Occipital lobe (tissue), 2 donors: Measurements from ENCODE around the gene MYO18A. TPM values are rescaled to one million over a fixed set of nuclear protein-coding genes. Genes with fewer than 3 reads are reported as not detected.
"Not testable (repeated sequence)": the region's sequence is repeated elsewhere in the genome, so short reads cannot be mapped to it uniquely, and the experiment has no call there.

Source experiments
- DNase-seq: peaks from one replicate; lab custom pipeline; 2025; lab: John Stamatoyannopoulos, UW
- total RNA-seq: library from RNA; depleted of rRNA; stranded (reverse); fragments of >200 nt; gene quantifications from one replicate; pipeline ENCODE4 v1.2.3, GENCODE V29; 2014

Gene MYO18A
- total RNA-seq, 1 donor from 2014 or later, result 68.5 TPM

DNA sequence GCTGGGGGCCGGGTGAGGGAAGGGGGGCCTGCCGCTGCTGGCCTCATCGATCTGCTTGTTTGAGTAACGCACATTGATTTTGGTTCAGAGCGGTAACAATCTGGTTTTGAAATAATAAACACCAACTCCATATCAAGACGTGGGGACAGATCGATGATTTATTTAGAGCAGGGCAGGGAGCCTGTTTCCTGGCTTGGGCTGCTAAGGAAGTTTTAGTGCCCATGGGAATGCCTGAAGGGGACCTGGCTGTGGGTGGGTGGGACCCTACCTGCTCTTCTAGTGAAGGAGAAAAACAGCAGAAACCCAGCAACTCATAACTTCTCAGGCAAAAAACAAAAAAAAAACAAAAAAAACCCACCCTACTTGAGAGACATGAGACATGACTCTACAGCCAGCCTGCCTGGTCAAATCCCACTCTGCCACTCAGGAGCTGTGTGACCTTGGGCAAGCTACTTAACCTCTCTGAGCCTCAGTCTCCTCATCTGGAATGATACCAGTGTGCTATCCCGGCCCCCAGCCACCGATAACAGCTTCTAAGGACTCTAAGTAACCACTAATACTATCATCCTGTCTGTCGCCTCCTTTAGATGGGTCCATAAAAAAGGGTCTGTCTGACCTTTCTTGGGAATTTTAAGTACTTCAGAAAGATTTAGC is 71.2 kb downstream of the MYO18A start:
- DNase-seq, result no peak

DNA sequence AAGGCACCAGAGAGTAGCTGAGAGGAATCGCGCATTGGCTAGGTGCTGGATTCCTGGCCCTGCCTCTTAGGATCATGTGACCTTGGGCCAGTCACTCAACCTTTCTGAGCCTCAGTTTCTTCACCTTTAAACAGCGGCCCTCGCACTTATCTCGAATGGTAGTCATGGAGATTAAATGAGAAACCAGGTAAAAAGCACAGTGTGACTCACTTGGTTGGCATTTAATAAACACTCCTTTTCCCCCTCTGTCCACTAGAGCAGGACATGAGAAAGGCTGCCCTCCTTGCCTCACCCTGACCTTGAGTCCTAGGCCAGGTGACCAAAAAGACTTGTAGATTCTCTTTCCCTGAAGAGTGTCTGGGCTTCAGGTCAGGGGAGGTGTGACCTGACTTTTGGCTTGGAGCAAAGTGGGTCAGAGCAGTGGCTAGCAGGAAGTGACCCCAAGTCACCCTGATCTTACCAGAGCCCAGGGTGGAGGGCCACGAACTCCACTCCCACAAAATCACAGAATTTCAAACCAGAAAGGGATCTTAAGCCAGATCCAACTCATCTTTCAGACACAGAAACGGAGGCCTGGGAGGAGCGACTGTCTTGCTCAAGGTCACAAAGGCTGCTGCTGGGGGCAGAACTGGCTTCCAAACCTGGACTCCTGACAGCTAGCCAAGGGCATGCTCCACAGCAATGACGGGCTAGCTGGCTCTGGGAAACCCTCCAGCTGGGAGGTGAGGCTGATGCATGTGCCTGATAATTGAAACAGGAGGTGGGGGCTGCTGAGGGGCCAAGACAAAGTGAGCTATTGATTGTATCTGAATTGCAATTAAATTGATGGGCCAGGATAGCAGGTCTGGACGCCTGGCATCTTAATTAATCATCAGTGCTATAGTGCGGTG is 72.0 kb downstream of the MYO18A start:
- no peak for DNase-seq

DNA sequence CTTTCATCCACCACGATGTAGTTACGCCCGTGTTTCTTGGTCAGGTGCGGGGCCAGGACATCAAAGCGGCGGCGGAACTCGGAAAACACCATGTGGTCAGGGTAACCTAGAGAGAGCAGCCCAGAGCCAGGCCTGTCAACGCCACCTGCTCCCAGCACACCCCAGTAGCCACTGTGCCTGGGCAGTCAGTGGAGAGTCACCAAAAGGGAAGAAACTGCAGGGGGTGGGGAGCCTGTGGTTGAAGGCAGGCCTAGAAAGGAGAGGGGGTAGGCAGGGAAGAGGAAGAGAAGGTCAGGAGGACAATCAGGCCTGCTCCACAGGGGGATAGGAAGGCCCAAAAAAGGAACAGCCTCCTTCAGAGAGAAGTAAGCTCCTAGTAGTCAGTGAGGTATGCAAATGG is 73.1 kb downstream of the MYO18A start:
- DNase-seq, result no peak

DNA sequence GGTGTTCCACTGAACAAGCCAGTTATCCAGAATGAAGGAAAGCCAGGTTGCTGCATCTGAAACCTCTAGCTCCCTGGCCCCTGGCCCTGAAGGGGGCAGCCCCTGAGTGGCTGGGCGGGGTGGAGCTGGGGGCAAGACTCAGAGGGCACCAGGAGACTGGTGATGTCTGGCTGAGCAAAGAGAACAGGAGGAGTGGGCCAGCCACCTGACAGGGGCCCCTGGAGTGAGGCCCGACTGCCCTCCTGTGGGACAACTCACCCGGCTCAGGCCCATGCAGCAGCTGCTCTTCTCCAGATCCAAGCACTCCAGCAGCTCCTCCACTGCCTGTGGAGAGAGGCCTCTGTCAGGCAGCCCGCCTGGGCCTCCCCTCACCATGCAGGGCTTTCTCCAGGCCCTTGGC is 76.9 kb downstream of the MYO18A start:
- no peak for DNase-seq

DNA sequence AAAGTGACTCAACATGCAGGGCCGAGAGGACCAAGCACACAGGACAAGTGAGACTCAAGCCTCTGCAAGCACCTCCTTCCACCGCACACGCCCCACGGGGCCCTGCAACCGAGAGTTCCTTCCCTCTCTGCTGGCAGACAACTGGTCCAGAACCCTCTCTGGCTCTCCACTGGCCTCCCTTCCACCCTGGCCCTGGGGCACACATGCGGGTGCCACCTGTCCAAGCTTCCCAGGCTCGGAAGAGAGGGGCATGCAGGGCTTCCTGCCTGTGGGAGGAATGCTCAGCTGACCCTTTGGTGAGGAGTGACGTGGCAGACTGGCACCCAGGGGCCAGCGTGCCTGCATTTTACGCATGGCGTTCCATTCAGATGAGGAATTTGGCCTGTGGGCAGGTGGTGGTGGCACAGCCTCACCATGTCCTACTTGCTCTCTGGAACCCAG is 77.4 kb downstream of the MYO18A start:
- DNase-seq, result no peak

DNA sequence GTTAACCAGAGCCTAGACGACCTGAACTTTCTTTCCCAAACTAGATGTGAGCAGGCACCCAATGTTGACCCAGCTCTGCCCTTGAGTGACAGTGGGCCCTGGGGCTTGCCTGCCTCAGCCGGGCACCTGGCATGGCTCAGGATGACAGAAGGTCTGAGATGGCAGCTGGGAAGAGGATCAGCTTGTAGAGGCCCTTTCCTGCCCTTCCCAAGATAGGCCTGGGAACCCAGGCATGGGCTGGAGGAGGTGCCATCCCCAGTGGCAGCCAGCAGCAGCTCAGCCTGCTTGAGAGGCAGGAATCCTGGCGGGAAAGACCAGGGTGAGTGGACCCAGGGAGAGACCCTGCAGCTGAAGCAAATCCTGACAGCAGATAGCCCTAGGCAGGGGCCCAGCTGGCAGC is 78.2 kb downstream of the MYO18A start:
- no peak for DNase-seq

DNA sequence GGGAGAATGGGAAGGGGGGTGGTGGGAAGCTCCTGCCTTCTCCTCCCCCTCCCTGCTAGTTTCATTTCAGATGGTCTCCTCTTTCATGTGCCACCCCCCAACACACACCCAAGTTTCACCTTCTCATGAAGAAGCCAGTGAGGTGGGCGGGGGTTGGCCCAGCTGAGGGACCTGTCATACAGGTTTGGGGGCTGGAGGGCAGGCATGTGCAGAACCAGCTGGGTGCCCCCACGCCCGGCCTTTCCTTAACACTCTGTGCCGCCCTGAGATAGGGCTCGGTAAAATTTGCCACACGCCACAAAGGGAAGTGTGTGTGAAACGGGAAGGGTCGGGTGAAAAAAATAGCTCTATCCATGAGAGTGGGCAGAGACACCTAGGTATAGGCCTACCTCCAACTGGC is 79.9 kb downstream of the MYO18A start:
- DNase-seq, result no peak

DNA sequence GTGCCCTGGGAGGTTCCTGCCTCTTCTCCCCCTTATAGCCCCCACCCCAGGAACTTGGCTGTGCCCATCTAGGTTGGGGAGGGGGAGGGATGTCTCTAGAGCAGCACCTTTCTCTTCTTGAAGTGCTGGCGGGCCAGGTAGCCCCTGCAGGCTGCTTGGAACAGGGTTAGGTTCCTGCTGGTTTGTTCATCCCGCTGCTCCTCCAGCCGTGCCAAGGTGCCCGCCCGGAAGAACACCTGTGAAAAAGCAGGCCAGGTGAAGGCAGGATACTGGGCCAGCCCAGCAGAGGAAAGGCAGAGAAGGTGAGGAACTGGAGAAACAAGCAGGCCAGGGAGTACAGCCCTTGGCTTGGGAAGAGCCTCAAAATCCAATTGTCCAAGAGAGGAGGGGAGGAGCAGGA is 80.7 kb downstream of the MYO18A start:
- DNase-seq, result no peak

DNA sequence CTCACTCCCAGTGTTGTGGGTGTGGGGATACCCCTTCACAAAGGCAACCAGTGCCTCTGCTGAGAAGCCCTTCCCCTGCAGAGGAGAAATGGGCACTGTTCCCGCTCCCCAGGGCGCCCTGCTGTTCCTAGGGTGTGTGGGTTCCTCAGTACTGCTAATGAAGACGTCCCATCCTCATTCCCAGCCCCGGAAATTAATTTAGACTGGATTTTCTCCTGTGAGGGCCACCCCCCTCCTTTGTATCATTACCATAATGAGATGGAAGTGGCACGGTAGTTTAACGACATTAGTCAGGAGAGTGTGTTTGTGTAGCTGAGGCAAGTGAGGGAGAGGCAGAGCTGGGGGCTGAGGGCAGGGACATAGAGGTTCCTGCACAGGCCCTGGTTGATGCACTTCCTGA is 84.1 kb downstream of the MYO18A start:
- no peak for DNase-seq

DNA sequence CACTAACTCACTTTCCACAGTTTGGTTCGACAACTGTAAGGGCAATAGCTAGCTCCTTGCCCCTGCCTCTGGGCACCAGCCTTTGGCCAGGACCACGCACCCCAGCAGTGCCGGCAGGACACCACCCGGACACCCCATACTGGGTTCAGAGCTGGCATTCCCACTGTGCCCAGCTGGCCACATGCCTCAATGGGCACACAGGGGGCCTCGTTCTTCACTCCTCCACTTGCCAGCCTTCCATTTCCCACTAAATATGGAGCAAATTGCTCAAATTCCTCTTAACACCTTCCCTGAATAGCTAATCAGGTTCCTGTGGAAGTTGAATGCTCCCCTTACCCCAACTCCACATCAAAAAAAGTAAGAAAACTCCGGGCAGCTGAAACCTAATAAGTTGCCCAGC is 84.8 kb downstream of the MYO18A start:
- DNase-seq, result no peak

DNA sequence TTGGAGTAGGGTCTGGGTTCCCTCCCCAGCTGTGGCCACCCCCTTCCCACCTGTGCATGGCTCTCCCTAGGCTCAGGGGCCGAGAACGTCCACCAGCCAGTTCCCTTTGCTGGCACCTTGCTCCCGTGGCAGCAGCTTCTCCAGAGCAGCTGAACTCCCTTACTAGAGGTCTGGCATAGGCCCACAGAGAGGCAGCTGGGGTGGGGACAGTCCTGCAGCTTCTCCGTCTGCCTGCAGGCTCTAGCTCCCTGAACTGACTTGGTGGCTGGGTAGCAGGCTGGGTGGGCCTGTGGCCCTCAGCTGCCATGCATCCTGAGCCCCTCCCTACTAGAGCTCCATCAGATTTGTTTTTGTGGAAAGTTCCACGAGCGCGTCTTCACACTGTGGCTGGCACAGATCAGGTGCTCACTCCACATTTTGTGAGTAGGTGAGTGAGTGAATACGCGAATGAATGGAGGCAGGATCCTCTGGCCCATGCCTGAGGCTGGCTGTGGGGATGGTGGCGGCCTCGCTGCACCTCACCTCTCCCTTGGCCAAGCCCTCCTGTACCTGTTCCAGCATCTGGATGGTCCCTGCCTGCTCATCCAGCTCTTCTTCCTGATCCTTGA is 86.0 kb downstream of the MYO18A start:
- DNase-seq, result no peak

DNA sequence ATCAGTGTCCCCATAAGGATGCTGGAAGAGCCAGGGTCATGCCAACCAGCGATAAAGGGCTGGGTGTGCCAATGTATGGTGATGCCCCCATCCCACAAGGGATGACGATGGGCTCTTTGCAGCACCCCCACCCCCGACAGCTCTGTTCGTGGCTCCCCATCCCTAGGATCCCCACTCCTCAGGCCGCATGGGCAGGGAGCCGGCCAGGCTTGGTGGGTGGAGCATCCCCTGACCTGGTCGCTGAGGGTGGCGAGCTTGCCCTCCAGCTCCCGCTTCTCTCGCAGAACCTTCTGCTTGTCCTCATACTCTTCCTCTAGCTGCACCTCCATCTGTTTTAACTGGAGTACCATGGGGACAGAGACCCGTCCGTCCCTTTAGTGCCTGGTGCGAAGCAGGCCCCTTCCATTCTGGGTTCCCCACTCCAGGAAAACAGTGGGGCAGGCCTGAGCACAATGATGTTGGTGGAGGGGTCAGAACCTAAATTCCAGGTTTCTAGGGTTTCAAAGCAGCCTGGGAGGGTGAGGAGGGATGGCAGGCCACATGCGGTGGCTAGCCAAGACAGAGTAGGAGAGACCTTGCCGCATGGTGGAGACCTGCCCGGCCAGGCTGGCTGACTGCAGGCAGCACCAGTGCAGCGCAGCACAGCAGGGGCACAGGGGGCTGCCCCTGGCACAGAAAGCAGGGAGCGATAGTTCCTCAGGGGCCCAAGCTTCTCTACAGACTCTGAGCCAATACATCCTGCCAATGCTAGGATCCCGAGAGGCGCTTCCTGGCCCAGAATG is 86.9 kb downstream of the MYO18A start:
- DNase-seq, result no peak

DNA sequence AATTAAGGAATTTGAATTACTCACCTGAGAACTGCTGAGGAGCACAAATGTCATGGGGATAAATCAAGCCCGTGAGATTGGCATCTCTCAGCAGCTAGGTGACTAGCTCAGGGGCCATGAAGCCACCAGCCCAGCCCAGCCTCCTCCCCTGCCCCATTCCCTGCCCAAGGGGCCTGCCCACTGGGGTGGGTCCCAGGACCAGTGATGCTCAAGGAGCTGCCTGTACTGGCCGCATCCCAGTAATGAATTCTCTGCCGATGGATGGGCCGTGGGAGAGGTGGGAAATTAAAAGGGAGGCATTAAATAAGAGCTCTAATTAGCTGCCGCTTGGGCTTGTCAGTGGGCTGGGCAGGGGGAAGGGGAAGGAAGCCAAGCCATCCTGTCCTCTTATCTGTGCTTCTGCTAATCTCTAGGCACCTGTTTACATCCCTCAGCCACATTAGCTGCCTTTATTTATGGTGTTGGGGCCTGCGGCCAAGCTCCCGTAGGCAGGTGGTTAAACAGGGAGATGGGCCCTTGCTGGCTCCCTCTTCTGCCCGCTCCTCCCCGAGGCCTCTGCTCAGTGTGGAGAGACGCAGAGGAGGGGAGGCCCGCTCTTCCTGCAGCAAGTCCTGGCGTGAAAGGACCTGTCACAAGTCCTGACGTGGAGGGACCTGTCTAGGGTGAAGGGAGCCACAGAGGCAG is 88.5 kb downstream of the MYO18A start:
- DNase-seq, result no peak

DNA sequence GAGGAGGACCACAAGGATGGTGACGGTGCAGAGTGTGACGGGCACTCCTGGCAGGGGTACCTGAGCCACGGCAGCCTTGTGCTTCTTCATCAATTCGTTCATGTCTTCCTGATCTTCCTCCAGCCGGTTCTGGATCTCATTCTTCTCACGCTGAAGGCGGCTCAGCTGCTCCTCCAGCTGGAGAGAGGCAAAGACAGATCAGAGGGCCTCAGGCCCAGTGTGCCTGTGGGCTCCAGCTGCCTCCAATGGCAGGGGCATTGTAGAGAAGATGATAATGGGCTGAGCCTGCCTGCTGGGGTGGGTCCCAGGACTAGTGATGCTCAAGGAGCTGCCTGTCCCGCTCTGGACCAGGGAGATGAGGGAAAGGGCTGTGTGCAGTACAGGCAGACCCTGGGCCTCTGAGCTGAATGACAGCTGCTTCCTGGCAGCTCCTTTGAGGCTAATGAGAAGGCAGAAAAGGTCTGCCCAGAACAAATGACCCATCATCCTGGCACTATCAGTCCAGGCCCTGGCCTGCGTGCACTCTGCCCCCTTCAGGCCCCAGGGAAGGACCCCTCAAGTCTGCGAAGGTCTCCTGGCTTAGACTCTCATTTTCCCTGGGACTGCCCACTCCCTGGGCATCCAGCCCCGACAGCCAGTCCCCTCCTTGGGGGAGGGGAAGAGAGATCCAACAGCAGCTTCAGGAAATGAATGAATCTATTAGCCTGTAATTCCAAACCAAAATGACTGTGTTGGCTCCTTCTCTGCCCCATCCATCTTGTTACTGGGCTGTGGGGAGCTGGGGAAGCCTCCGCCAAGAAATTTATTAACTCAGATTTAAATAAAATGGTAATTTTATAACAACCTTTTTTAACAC is 89.2 kb downstream of the MYO18A start:
- DNase-seq, result no peak

DNA sequence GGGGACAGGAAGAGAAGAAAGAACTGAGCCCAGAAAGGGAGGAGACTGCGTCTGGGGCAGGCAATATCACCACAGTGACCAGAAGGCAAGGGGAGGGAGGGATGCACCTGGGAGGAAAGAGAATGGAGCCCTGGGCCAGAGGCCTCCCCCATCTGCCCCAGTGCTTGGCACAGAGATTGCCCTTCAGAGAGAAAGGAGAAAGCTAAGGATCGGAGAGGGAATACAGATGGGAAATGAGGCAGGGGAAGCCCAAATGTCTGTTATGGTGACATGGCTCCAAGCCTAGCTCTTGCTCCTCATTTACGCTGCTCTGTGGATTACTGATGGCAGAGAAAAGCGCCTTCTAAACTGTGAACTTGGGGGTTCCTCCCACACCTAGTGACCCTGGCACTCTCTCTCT is 90.1 kb downstream of the MYO18A start:
- DNase-seq, result no peak

DNA sequence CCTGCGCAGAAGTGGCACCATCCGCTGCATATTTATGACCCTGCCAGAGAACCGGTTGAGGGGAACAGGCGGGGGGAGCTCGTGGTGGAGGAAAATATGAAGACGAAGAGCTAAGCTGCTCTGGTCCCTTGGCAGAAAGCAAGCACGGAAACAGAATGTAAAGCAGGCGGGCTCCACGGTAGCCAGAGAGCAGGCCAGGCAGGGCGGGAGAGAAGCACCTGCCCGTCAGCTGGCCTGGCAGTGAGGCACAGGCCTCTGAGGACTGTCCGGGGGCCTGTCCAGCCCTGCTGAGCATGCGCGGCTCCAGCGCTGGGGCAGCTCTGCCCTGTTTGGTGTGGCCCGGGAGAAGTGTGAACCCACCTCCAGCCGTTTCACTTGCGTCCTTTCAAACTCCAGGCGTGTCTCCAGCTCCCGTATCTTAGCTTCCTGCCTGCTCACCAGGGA is 90.6 kb downstream of the MYO18A start:
- peak; percentile 47 for DNase-seq

DNA sequence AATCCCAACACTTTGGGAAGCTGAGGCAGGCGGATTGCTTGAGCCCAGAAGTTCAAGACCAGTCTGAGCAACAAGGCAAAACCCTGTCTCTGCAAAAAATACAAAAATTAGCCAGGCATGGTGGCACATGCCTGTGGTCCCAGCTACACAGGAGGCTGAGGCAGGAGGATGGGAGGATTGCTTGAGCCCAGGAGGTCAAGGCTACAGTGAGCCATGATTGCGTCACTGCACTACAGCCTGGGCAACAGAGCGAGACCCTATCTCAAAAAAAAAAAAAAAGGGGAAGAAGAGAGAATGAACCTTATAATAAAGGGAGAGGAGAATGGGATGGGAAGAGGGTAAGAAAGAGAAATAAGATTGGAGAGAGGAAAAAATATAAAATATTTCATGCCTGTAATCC is 91.4 kb downstream of the MYO18A start:
- not testable (repeated sequence) for DNase-seq

DNA sequence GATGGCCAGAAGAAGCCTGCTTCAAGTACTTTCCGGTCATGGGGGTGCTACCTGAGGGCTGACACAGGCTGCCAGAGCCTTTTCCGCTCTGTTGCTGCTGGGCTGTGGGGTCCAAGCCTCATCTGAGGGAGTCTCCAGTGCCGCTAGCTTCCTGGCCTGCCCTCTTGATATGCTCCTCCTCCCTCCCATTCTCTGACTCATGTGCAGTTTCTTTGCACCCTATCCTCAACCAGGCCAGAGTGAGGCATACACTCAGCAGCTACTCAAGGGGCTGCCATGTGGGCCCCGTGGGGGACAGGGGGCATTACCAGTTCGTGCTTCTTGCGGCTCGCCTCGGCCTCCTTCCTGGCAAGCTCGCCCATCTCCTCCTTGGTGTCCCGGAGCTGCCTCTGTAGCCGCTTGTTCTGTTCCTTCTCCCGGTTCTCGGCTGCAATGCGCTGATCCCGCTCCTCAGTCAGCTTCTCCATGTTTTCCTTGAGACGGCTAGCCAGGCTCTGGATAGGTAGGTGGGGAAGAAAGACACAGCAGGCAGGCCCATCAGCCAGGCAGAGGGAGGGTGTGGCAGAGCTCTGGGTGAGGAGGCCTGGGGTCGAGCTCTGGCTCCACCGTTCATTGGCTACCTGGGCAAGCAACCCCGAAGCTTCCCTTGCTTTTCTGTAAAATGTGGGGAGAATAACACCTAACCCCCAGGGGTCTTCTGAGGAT is 93.4 kb downstream of the MYO18A start:
- DNase-seq, result no peak

DNA sequence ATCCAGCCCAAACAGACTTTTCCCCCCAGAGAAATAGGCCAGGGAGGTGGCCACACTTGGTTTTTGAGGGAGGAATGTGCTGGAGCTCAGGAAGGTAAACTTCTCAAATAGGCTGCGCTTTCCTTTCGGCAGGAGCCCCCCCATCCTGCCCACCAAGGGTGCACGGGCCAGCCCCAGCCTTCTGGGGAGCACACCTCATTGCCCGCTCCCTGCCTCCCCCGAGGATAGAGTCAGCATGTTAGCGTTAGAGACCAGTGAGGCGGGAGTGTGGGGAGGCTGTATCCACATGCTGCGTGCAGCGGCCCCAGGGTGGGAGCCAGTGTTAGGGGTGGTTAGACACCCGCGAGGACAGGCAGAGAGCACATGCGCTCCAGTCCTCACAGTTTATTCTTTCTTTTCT is 95.0 kb downstream of the MYO18A start:
- no peak for DNase-seq
